H1 (cell line): ENCODE data around the gene KCTD11. TPM values are rescaled to one million over a fixed set of nuclear protein-coding genes. Genes with fewer than 3 reads are reported as not detected.

Source experiments
- CTCF ChIA-PET: fragments of 300-600 bp; sonication (Branson Sonifier 250); formaldehyde crosslinking; loops from one replicate; lab custom pipeline; 2021; ENCODE audit not compliant: partially characterized antibody; lab: Charles Lee
- POLR2A ChIA-PET: fragments of 300-600 bp; sonication (Branson Sonifier 250); formaldehyde crosslinking; loops from one replicate; lab custom pipeline; 2021; ENCODE audit warnings: inconsistent platforms; ENCODE audit not compliant: partially characterized antibody; lab: Charles Lee
- DNase-seq, 2 experiments: peaks; one replicate each; pipeline versions ENCODE4 v3.0.0 to v3.0.0-alpha.2; 2010 to 2022; ENCODE audit warnings: low spot score in 2 of 2, low read depth in 1 of 2, mixed read lengths in 1 of 2
- FAIRE-seq: peaks from 2 replicates; lab custom pipeline; 2011; peaks lifted over from hg19 to GRCh38; lab: Jason Lieb, UNC
- H2AFZ ChIP-seq: 2 replicates; pipeline ENCODE4 v1.8.1; 2012; ENCODE audit warnings: low read length, inconsistent platforms
- H2AK5ac ChIP-seq: 2 replicates; pipeline ENCODE4 v1.6.1; 2013; ENCODE audit warnings: low read depth, low read length
- H2BK120ac ChIP-seq: replicated peaks from 2 replicates; pipeline ENCODE3; 2013; ENCODE audit warnings: low read depth, low read length, inconsistent platforms
- H2BK12ac ChIP-seq: 2 replicates; pipeline ENCODE4 v1.6.1; 2013; ENCODE audit warnings: low read depth, low read length
- H2BK15ac ChIP-seq: 2 replicates; pipeline ENCODE4 v1.6.1; 2013; ENCODE audit warnings: low read length
- H2BK20ac ChIP-seq: 2 replicates; pipeline ENCODE4 v1.6.1; 2013; ENCODE audit warnings: low read length
- H2BK5ac ChIP-seq: 2 replicates; pipeline ENCODE4 v1.6.1; 2013; ENCODE audit warnings: low read depth, low read length
- H3K14ac ChIP-seq: 2 replicates; pipeline ENCODE4 v1.6.1; 2013; ENCODE audit warnings: inconsistent platforms; ENCODE audit not compliant: insufficient read length
- H3K18ac ChIP-seq: 2 replicates; pipeline ENCODE4 v1.6.1; 2013; ENCODE audit warnings: low read length; ENCODE audit errors: extremely low read depth
- H3K23ac ChIP-seq: 2 replicates; pipeline ENCODE4 v1.6.1; 2013; ENCODE audit warnings: inconsistent platforms; ENCODE audit not compliant: insufficient read length
- H3K23me2 ChIP-seq: 2 replicates; pipeline ENCODE4 v1.6.1; 2013; ENCODE audit warnings: low read depth, low read length
- H3K27ac ChIP-seq: 2 replicates; pipeline ENCODE4 v1.6.1; 2011; ENCODE audit warnings: low read depth, low read length, inconsistent platforms
- H3K27me3 ChIP-seq, 4 experiments: replicated peaks in 1 of 4; 1 replicate in 1 of 4; 2 replicates in 3 of 4; pipeline versions ENCODE4 v1.6.1 to v1.8.1; 2011 to 2013; ENCODE audit warnings: low read length in 3 of 4, mild to moderate bottlenecking in 3 of 4, inconsistent platforms in 2 of 4, mixed read lengths in 2 of 4, moderate library complexity in 1 of 4; ENCODE audit not compliant: control insufficient read depth in 3 of 4, insufficient read depth in 3 of 4; ENCODE audit errors: extremely low read depth in 1 of 4
- H3K36me3 ChIP-seq, 4 experiments: 2 replicates each; pipeline versions ENCODE4 v1.6.1 to v1.8.1; 2011 to 2013; ENCODE audit warnings: mild to moderate bottlenecking in 4 of 4, low read length in 3 of 4, moderate library complexity in 2 of 4, control low read depth in 1 of 4, inconsistent platforms in 1 of 4; ENCODE audit not compliant: insufficient read depth in 4 of 4, control insufficient read depth in 2 of 4
- H3K4ac ChIP-seq: replicated peaks from 2 replicates; pipeline ENCODE3; 2013; ENCODE audit warnings: low read length, low read depth, mixed read lengths, inconsistent platforms; ENCODE audit not compliant: insufficient read length
- H3K4me1 ChIP-seq, 4 experiments: replicated peaks in 1 of 4; 1 replicate in 1 of 4; 2 replicates in 3 of 4; pipeline versions ENCODE4 v1.6.1 to v1.8.1; 2011 to 2013; ENCODE audit warnings: low read length in 3 of 4, inconsistent platforms in 2 of 4, mixed read lengths in 1 of 4; ENCODE audit not compliant: insufficient read depth in 4 of 4, control insufficient read depth in 3 of 4
- H3K4me2 ChIP-seq, 2 experiments: 2 replicates each; pipeline versions ENCODE4 v1.6.1 to v1.8.1; 2011 to 2013; ENCODE audit warnings: low read depth in 2 of 2, low read length in 2 of 2, control low read depth in 1 of 2, inconsistent platforms in 1 of 2, mild to moderate bottlenecking in 1 of 2; ENCODE audit not compliant: insufficient read depth in 1 of 2
- H3K4me3 ChIP-seq, 4 experiments: fragments of 200-600, 300-600 bp in 1 of 4; sonication (generic), shearing (Covaris generic), sonication (Bioruptor Twin) in 1 of 4; 2 replicates each; pipeline versions ENCODE4 v1.5.1 to v1.8.1; 2011 to 2016; ENCODE audit warnings: low read length in 4 of 4, low read depth in 3 of 4, control low read depth in 2 of 4, inconsistent platforms in 2 of 4, mild to moderate bottlenecking in 2 of 4, mixed read lengths in 1 of 4, moderate library complexity in 1 of 4; ENCODE audit not compliant: insufficient read depth in 2 of 4; ENCODE audit errors: extremely low read depth in 1 of 4
- H3K56ac ChIP-seq: replicated peaks from 2 replicates; pipeline ENCODE3; 2013; ENCODE audit warnings: low read depth, mild to moderate bottlenecking, mixed read lengths, low read length, inconsistent platforms; ENCODE audit not compliant: insufficient read length
- H3K79me1 ChIP-seq: 2 replicates; pipeline ENCODE4 v1.6.1; 2013; ENCODE audit warnings: low read depth, low read length, control low read depth
- H3K79me2 ChIP-seq, 2 experiments: 2 replicates each; pipeline versions ENCODE4 v1.6.1 to v1.8.1; 2012 to 2013; ENCODE audit warnings: low read length in 2 of 2, mild to moderate bottlenecking in 2 of 2, inconsistent platforms in 1 of 2; ENCODE audit not compliant: insufficient read depth in 2 of 2, control insufficient read depth in 1 of 2
- H3K9ac ChIP-seq, 4 experiments: replicated peaks in 1 of 4; 1 replicate in 1 of 4; 2 replicates in 3 of 4; pipeline versions ENCODE4 v1.6.1 to v1.8.1; 2011 to 2013; ENCODE audit warnings: low read depth in 3 of 4, low read length in 3 of 4, control low read depth in 2 of 4, mild to moderate bottlenecking in 2 of 4, moderate library complexity in 2 of 4, inconsistent platforms in 1 of 4; ENCODE audit errors: extremely low read depth in 1 of 4
- H3K9me3 ChIP-seq, 2 experiments: 2 replicates each; pipeline versions ENCODE4 v1.6.1 to v1.8.1; 2012 to 2013; ENCODE audit warnings: mild to moderate bottlenecking in 2 of 2, moderate library complexity in 2 of 2, control low read depth in 1 of 2, inconsistent platforms in 1 of 2, low read depth in 1 of 2, low read length in 1 of 2, mixed read lengths in 1 of 2; ENCODE audit not compliant: insufficient read depth in 2 of 2
- H4K20me1 ChIP-seq, 2 experiments: replicated peaks in 1 of 2; 2 replicates each; pipeline versions ENCODE3 to v1.8.1; 2011 to 2013; ENCODE audit warnings: inconsistent platforms in 2 of 2, low read length in 2 of 2, mild to moderate bottlenecking in 1 of 2; ENCODE audit not compliant: insufficient read depth in 2 of 2, control insufficient read depth in 1 of 2
- H4K5ac ChIP-seq: 2 replicates; pipeline ENCODE4 v1.6.1; 2013; ENCODE audit warnings: low read length, low read depth, mixed read lengths, inconsistent platforms; ENCODE audit not compliant: insufficient read length
- H4K8ac ChIP-seq: 2 replicates; pipeline ENCODE4 v1.8.0; 2013; ENCODE audit warnings: mild to moderate bottlenecking, moderate library complexity, low read length, inconsistent platforms; ENCODE audit not compliant: insufficient read depth; ENCODE audit errors: extremely low read depth
- H4K91ac ChIP-seq: replicated peaks from 2 replicates; pipeline ENCODE3; 2013; ENCODE audit warnings: low read length, mixed read lengths, inconsistent platforms; ENCODE audit not compliant: insufficient read length
- ASH2L ChIP-seq: fragments of 200-600, 300-600 bp; sonication (generic); IDR thresholded peaks from one replicate; pipeline ENCODE4 v1.7.1; 2017; ENCODE audit warnings: low read length
- CREB1 ChIP-seq: IDR thresholded peaks from 2 replicates; pipeline ENCODE4 v1.6.1; 2012; ENCODE audit warnings: inconsistent platforms
- JUND ChIP-seq: IDR thresholded peaks from 2 replicates; pipeline ENCODE4 v1.6.1; 2011; ENCODE audit warnings: mild to moderate bottlenecking, improper control_type of control experiment, low read length
- NANOG ChIP-seq: IDR thresholded peaks from 2 replicates; pipeline ENCODE4 v1.6.1; 2011; ENCODE audit warnings: low read length, low read depth, mild to moderate bottlenecking, inconsistent platforms; ENCODE audit not compliant: insufficient read depth, poor library complexity, severe bottlenecking
- NRF1 ChIP-seq: IDR thresholded peaks from 2 replicates; pipeline ENCODE4 v1.6.1; 2011; ENCODE audit warnings: mild to moderate bottlenecking, low read depth, low read length, improper control_type of control experiment
- RAD21 ChIP-seq, 2 experiments: IDR thresholded peaks in 1 of 2; conservative IDR thresholded peaks in 1 of 2; 2 replicates each; pipeline ENCODE4 v1.6.1; 2011; ENCODE audit warnings: low read depth in 2 of 2, low read length in 2 of 2, improper control_type of control experiment in 1 of 2, inconsistent platforms in 1 of 2, mild to moderate bottlenecking in 1 of 2, moderate library complexity in 1 of 2
- TAF1 ChIP-seq: IDR thresholded peaks from 2 replicates; pipeline ENCODE4 v1.6.1; 2011; ENCODE audit warnings: mild to moderate bottlenecking, low read depth, low read length
- ZNF274 ChIP-seq: IDR thresholded peaks from 2 replicates; pipeline ENCODE4 v1.7.0; 2012; ENCODE audit warnings: low read length, borderline replicate concordance; ENCODE audit errors: extremely low read depth
- WGBS, 2 experiments: shearing (Covaris generic) in 1 of 2; methylation state at CpG; one replicate each; pipeline versions ENCODE4 v1.1.6 to v1.1.7; 2013 to 2015; ENCODE audit warnings: low lambda C conversion rate in 2 of 2, mixed read lengths in 2 of 2, inconsistent platforms in 1 of 2, low coverage in 1 of 2, missing lambda C conversion rate in 1 of 2; ENCODE audit not compliant: insufficient replicate concordance in 2 of 2, insufficient coverage in 1 of 2, insufficient read length in 1 of 2; ENCODE audit errors: extremely low coverage in 1 of 2, missing lambda C conversion rate in 1 of 2; 5-methylcytosine and 5-hydroxymethylcytosine counted together
- polyA plus RNA-seq, 7 experiments: library from polyadenylated mRNA; depleted of rRNA in 3 of 7; stranded (reverse) in 5 of 7; unstranded in 2 of 7; fragments of >200 nt in 5 of 7; fragments of 200-250 nt in 2 of 7; gene quantifications; 1 replicate in 5 of 7; 2 replicates in 1 of 7; 4 replicates in 1 of 7; pipeline versions ENCODE4 v1.2.1 to v1.2.3, GENCODE V29; 2011 to 2013; ENCODE audit warnings: missing spikeins in 2 of 7, mixed read lengths in 2 of 7
- total RNA-seq: library from RNA; stranded (reverse); fragmentation: NEBNext Ultra II Directional; extraction: Animal tissue kit (Norgen Biotek cat#: 25700); gene quantifications from 2 replicates; pipeline ENCODE4 v1.2.1, GENCODE V29; 2021
- TF ChIP-seq, protein P1 (sequence below): IDR thresholded peaks from 2 replicates; pipeline ENCODE4 v1.6.1; 2011; ENCODE audit warnings: low read length, improper control_type of control experiment
- TF ChIP-seq, protein P2 (sequence below), 3 experiments: IDR thresholded peaks; 1 replicate in 2 of 3; 2 replicates in 1 of 3; pipeline versions ENCODE4 v1.5.1 to v1.6.1; 2011; ENCODE audit warnings: low read length in 3 of 3, mild to moderate bottlenecking in 3 of 3, inconsistent platforms in 2 of 3, low read depth in 1 of 3, moderate library complexity in 1 of 3; ENCODE audit not compliant: insufficient read depth in 1 of 3; ENCODE audit errors: control extremely low read depth in 1 of 3

The KCTD11 gene
- total and polyA plus RNA-seq, 2 of the 8 experiments (the other 6 are each of a cell fraction or from before 2014, with no cell fraction given) = 8.6 to 9.2 TPM

DNA sequence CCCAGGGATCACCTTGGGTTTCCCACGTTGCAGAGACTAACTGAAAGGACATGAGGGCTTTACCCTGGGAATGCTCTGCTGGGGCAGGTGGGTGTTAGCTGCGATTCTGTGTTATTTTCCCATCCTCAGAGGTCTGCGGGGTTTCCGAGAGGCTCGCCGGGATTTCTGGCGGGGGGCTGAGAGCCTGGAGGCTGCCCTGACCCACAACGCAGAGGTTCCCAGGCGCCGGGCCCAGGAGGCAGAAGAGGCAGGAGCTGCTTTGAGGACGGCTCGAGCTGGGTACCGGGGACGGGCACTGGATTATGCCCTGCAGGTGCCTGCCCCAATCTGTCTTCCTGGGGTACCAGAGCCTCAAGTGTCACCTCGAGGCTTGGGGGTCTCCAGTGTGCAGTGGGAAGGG lies 8.7 kb upstream of the KCTD11 start:
- WGBS, 2 experiments = 94% methylated on average over 15 of the region's 15 CpGs; no CpG with 5 or more reads in 1 of the 2 experiments
- no peak overlapping the region for H3K56ac ChIP-seq
- no peak overlapping the region for H3K9ac ChIP-seq
- no peak overlapping the region for H4K5ac ChIP-seq
- no peaks in the 10 kb centered on the region for H4K20me1 ChIP-seq
- H2BK12ac ChIP-seq = no peak overlapping the region
- no peak overlapping the region for H2BK15ac ChIP-seq
- ChIA-PET POLR2A (interaction anchor here (1.0 to 3.7 kb wide), 7 partner anchors 13 to 218 kb away, joined by 3 to 20 read pairs (median 3); partner anchors contain the start of gene NEURL4), CTCF (interaction anchor here (0.5 to 14.1 kb wide), 7 partner anchors 10 to 303 kb away, joined by 3 to 167 read pairs (median 3); partner anchors contain the start of genes NEURL4 and TMEM95)
- no peak overlapping the region for H2BK120ac ChIP-seq
- no peak overlapping the region for H2BK5ac ChIP-seq
- H2AK5ac ChIP-seq = no peak overlapping the region
- no peaks in the 10 kb centered on the region for H3K23me2 ChIP-seq
- no peaks in the 10 kb centered on the region for H3K4me1 ChIP-seq
- no peak for FAIRE-seq
- H3K27ac ChIP-seq = no peak overlapping the region
- H3K79me1 ChIP-seq = no peaks in the 10 kb centered on the region
- no peak overlapping the region for H3K23ac ChIP-seq
- H3K36me3 ChIP-seq = no peaks in the 10 kb centered on the region; a peak in 1 of 8 replicates
- no peak overlapping the region for H3K4me2 ChIP-seq
- H2BK20ac ChIP-seq = no peak overlapping the region
- H3K4ac ChIP-seq = no peak overlapping the region
- H3K18ac ChIP-seq = no peak overlapping the region
- no peak overlapping the region for H2AFZ ChIP-seq
- no peak overlapping the region for H4K91ac ChIP-seq
- no peaks in the 10 kb centered on the region for H3K9me3 ChIP-seq
- H3K4me3 ChIP-seq = no peak overlapping the region
- no peak overlapping the region for H3K14ac ChIP-seq
- no peaks in the 10 kb centered on the region for H3K27me3 ChIP-seq
- no peaks in the 10 kb centered on the region for H3K79me2 ChIP-seq
- DNase-seq = no peak
- peak overlapping the region; percentile 5; the same call in 1 of the 2 replicates for H4K8ac ChIP-seq
- TF ChIP-seq, protein P1, sequence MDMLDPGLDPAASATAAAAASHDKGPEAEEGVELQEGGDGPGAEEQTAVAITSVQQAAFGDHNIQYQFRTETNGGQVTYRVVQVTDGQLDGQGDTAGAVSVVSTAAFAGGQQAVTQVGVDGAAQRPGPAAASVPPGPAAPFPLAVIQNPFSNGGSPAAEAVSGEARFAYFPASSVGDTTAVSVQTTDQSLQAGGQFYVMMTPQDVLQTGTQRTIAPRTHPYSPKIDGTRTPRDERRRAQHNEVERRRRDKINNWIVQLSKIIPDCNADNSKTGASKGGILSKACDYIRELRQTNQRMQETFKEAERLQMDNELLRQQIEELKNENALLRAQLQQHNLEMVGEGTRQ = no peak
- TF ChIP-seq ZNF274 = no peak
- TF ChIP-seq NANOG = no peak
- TF ChIP-seq NRF1 = no peak
- no peak for TF ChIP-seq RAD21 (IDR thresholded peaks at IDR 0.05 in 1 of 2, conservative IDR thresholded peaks at IDR 0.05 in 1 of 2; ENCODE audit: low read depth in 2 of 2, low read length in 2 of 2)
- TF ChIP-seq, protein P2, sequence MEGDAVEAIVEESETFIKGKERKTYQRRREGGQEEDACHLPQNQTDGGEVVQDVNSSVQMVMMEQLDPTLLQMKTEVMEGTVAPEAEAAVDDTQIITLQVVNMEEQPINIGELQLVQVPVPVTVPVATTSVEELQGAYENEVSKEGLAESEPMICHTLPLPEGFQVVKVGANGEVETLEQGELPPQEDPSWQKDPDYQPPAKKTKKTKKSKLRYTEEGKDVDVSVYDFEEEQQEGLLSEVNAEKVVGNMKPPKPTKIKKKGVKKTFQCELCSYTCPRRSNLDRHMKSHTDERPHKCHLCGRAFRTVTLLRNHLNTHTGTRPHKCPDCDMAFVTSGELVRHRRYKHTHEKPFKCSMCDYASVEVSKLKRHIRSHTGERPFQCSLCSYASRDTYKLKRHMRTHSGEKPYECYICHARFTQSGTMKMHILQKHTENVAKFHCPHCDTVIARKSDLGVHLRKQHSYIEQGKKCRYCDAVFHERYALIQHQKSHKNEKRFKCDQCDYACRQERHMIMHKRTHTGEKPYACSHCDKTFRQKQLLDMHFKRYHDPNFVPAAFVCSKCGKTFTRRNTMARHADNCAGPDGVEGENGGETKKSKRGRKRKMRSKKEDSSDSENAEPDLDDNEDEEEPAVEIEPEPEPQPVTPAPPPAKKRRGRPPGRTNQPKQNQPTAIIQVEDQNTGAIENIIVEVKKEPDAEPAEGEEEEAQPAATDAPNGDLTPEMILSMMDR (IDR thresholded peaks at IDR 0.05; ENCODE audit: control extremely low read depth in 1 of 3, insufficient read depth in 1 of 3, low read depth in 1 of 3, low read length in 3 of 3) = no peak
- TF ChIP-seq ASH2L = no peak
- TF ChIP-seq TAF1 = no peak
- no peak for TF ChIP-seq JUND
- TF ChIP-seq CREB1 = no peak
